Left lung (tissue), 10 donors: ENCODE results near the gene MSH5. TPM values are rescaled to one million over a fixed set of nuclear protein-coding genes. Genes with fewer than 3 reads are reported as not detected.
A peak's percentile ranks its signal among the peaks of the same experiment; 100 is the strongest.

Source experiments
- ATAC-seq: fragments of 200-7000 bp; cut with Tn5 transposase; one replicate; pipeline ENCODE4 v1.9.1; 2020; ENCODE audit warnings: moderate library complexity
- DNase-seq, 4 donors: peaks; one replicate each; pipeline ENCODE4 v3.0.0-alpha.2; 2013 to 2020
- H3K27ac ChIP-seq, 2 donors: fragments of 200-600 bp; sonication (generic) in 1 of 2; one replicate each; pipeline versions ENCODE4 v1.5.0 to v1.8.0; 2020 to 2021
- H3K27me3 ChIP-seq, 2 donors: fragments of 200-600 bp; sonication (generic) in 1 of 2; one replicate each; pipeline versions ENCODE4 v1.5.0 to v1.8.0; 2020 to 2021
- H3K36me3 ChIP-seq, 2 donors: fragments of 200-600 bp; sonication (generic) in 1 of 2; one replicate each; pipeline versions ENCODE4 v1.5.0 to v1.8.0; 2020 to 2021
- H3K4me1 ChIP-seq, 2 donors: fragments of 200-600 bp; one replicate each; pipeline ENCODE4 v1.8.0; 2021
- H3K4me3 ChIP-seq, 2 donors: fragments of 200-600 bp; sonication (generic) in 1 of 2; one replicate each; pipeline versions ENCODE4 v1.5.0 to v1.8.0; 2020 to 2021; ENCODE audit warnings: mild to moderate bottlenecking in 1 of 2
- H3K9me3 ChIP-seq, 2 donors: fragments of 200-600 bp; sonication (generic) in 1 of 2; one replicate each; pipeline versions ENCODE4 v1.5.0 to v1.8.0; 2020 to 2021
- intact Hi-C, 2 donors: fragments of 100-400 bp; cut with DNase I; formaldehyde crosslinking; loops; one replicate each; pipeline versions ENCODE4 v1.11.2 to v1.14.2; 2022
- polyA plus RNA-seq, 6 donors: library from polyadenylated mRNA; unstranded; fragments of 120-200 nt; gene quantifications; one replicate each; pipeline ENCODE4 v1.2.1, GENCODE V29; 2013; ENCODE audit not compliant: insufficient read length in 6 of 6
- total RNA-seq, 2 donors: library from RNA; stranded (reverse); fragmentation: NEBNext Ultra II Directional; extraction: Animal tissue kit (Norgen Biotek cat#: 25700); gene quantifications; one replicate each; pipeline ENCODE4 v1.2.1, GENCODE V29; 2021
- TF ChIP-seq, protein P1 (sequence below), 2 donors: fragments of 200-600 bp; sonication (generic) in 1 of 2; IDR thresholded peaks; one replicate each; pipeline versions ENCODE4 v1.5.0 to v1.8.0; 2021; ENCODE audit warnings: antibody characterized with exemption in 2 of 2
- donor health status: DM: no; HTN: yes; CAD: no.
- donor health status: DM: no; HTN: no; CAD: no.

Gene MSH5
- total and polyA plus RNA-seq, 8 donors, result 9.7 to 49.8 (median 36.7) TPM

DNA sequence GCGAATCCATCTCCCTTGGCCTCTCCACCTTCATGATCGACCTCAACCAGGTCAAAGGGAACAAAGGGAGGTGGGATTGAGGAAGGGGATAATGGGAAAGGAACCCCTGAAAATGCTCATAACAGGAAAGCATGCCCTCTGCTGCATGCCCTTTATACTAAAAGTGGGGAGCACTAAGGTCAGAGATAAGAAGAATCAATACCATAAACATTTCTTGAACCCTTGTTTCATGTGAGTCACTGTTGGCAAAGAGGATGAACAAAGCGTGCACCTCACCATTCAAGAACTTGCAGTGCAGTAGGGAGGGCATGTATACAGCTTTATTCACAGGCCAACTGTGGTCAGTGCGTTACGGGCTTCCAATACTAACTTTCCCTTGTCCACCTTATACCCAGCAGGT is 21.0 kb downstream of the MSH5 start:
- no peak for DNase-seq
- intact Hi-C loops, result no loop called here
- Histone ChIP-seq H3K4me3 (no peak overlapping the region), H3K27ac (no peak overlapping the region), H3K4me1 (no peaks in the 10 kb centered on the region), H3K36me3 (peaks cover 0 to 15% of the 10 kb centered on the region in 2 donors), H3K27me3 (no peaks in the 10 kb centered on the region), H3K9me3 (no peaks in the 10 kb centered on the region)
- ATAC-seq, result no peak
- TF ChIP-seq, protein P1, sequence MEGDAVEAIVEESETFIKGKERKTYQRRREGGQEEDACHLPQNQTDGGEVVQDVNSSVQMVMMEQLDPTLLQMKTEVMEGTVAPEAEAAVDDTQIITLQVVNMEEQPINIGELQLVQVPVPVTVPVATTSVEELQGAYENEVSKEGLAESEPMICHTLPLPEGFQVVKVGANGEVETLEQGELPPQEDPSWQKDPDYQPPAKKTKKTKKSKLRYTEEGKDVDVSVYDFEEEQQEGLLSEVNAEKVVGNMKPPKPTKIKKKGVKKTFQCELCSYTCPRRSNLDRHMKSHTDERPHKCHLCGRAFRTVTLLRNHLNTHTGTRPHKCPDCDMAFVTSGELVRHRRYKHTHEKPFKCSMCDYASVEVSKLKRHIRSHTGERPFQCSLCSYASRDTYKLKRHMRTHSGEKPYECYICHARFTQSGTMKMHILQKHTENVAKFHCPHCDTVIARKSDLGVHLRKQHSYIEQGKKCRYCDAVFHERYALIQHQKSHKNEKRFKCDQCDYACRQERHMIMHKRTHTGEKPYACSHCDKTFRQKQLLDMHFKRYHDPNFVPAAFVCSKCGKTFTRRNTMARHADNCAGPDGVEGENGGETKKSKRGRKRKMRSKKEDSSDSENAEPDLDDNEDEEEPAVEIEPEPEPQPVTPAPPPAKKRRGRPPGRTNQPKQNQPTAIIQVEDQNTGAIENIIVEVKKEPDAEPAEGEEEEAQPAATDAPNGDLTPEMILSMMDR (IDR thresholded peaks at IDR 0.05), result no peak

DNA sequence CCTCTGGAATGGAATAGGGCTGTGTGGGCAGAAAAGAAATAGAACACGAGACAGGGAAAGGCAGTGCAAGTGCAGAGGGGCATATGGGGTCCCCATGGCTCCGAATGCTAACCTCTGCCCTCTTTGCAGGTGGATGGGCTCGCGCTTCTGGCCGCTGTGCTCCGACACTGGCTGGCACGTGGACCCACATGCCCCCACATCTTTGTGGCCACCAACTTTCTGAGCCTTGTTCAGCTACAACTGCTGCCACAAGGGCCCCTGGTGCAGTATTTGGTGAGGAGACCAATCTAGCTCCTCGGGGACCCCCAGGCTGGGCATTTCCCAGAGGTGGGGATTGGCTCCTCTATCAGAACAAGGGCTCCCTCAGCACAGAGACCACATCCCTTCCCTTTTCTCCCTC is 21.5 kb downstream of the MSH5 start:
- no peak for DNase-seq
- Histone ChIP-seq H3K27me3 (no peaks in the 10 kb centered on the region), H3K4me1 (no peaks in the 10 kb centered on the region), H3K4me3 (no peak overlapping the region), H3K9me3 (no peaks in the 10 kb centered on the region), H3K27ac (no peak overlapping the region), H3K36me3 (peaks cover 0 to 15% of the 10 kb centered on the region in 2 donors)
- ATAC-seq, result no peak
- TF ChIP-seq, protein P1 (IDR thresholded peaks at IDR 0.05), result no peak
- intact Hi-C loops, result no loop called here

- DNase-seq, result no peak
- H3K27me3 ChIP-seq, result no peaks in the 10 kb centered on the region
- H3K36me3 ChIP-seq, result peaks cover 0 to 15% of the 10 kb centered on the region in 2 donors
- no peak within 1 kb of the TSS for H3K27ac ChIP-seq
- no peak within 1 kb of the TSS for H3K4me3 ChIP-seq
- intact Hi-C loops, result no loop called here
- H3K9me3 ChIP-seq, result no peaks in the 10 kb centered on the region
- peaks cover 0 to 3% of the 10 kb centered on the region in 2 donors for H3K4me1 ChIP-seq
- TF ChIP-seq, protein P1 (IDR thresholded peaks at IDR 0.05), result no peak
- no peak for ATAC-seq
Observed at GRCh38 chr6:31762356-31762755, 22.6 kb downstream of the MSH5 start, which contains the start of gene SAPCD1. Gene SAPCD1, plus strand, starts transcription at chr6:31762656. Its CDS starts 399 bp downstream, at chr6:31763055.

- peaks cover 0 to 15% of the 10 kb centered on the region in 2 donors for H3K36me3 ChIP-seq
- ATAC-seq (no peak), DNase-seq (no peak)
- H3K27me3 ChIP-seq, result no peaks in the 10 kb centered on the region
- peaks cover 0 to 4% of the 10 kb centered on the region in 2 donors for H3K4me1 ChIP-seq
- TF ChIP-seq, protein P1 (IDR thresholded peaks at IDR 0.05), result no peak
- no peak overlapping the region for H3K4me3 ChIP-seq
- intact Hi-C loops, result no loop called here
- H3K27ac ChIP-seq, result no peak overlapping the region
- no peaks in the 10 kb centered on the region for H3K9me3 ChIP-seq
Observed at GRCh38 chr6:31762878-31763618, 23.2 kb downstream of the MSH5 start.

DNA sequence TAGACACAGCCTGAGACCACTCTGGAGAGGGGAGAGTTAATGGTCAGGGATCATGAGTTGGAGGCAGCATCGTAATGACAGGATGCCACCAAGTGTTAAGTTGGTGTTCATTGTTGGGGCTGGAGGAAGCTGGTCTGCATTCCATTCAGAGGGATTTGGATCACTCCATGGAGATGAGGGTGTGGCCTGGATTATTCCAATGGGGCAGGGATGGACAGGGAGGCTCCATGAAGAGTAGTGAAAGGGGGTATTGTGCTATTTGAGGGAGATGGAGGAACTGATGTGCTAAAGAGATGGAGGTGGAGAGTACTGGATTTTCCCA is 23.8 kb downstream of the MSH5 start:
- TF ChIP-seq, protein P1 (IDR thresholded peaks at IDR 0.05), result no peak
- ATAC-seq (peak; percentile 43), DNase-seq (peak in 1 of 4 donors; percentile 17)
- no peaks in the 10 kb centered on the region for H3K27me3 ChIP-seq
- H3K27ac ChIP-seq, result no peak overlapping the region
- no peak overlapping the region for H3K4me3 ChIP-seq
- H3K4me1 ChIP-seq, result peaks cover 0 to 9% of the 10 kb centered on the region in 2 donors
- H3K36me3 ChIP-seq, result peaks cover 0 to 15% of the 10 kb centered on the region in 2 donors
- H3K9me3 ChIP-seq, result no peaks in the 10 kb centered on the region
- intact Hi-C loops, result no loop called here
